Astrocyte (in vitro differentiated cells and primary cell): ENCODE results near the gene USHBP1.

Experiments used
- CTCF ChIP-seq: IDR thresholded peaks from 2 replicates; pipeline ENCODE4 v1.5.1; 2011; ENCODE audit warnings: low read depth, mild to moderate bottlenecking, inconsistent platforms, low read length, moderate library complexity; ENCODE audit not compliant: insufficient read depth
- EZH2 ChIP-seq: IDR thresholded peaks from 2 replicates; pipeline ENCODE4 v1.6.1; 2012; ENCODE audit warnings: mild to moderate bottlenecking, low read length, inconsistent platforms; ENCODE audit not compliant: insufficient read depth

GRCh38 chr19:17314007-17314593, 49.6 kb upstream of the USHBP1 start:
- no peak for TF ChIP-seq EZH2
- no peak for TF ChIP-seq CTCF
